Measurements from ENCODE around the gene BLTP3A. TPM values are rescaled to one million over a fixed set of nuclear protein-coding genes. Genes with fewer than 3 reads are reported as not detected.

The BLTP3A gene
- total and polyA plus RNA-seq, 2 of the 8 experiments (the other 6 are each of a cell fraction or from before 2014, with no cell fraction given), result 8.5 to 17.2 TPM

- TF ChIP-seq CHD7 (IDR thresholded peaks at IDR 0.05; ENCODE audit: insufficient replicate concordance, low read length) (no peak), CHD1 (IDR thresholded peaks at IDR 0.05; ENCODE audit: low read depth, low read length) (no peak), SP2 (IDR thresholded peaks at IDR 0.05; ENCODE audit: low read length) (no peak), CHD2 (IDR thresholded peaks at IDR 0.05; ENCODE audit: low read length) (no peak), NANOG (IDR thresholded peaks at IDR 0.05; ENCODE audit: insufficient read depth, low read depth, low read length, poor library complexity, severe bottlenecking) (no peak), RFX5 (IDR thresholded peaks at IDR 0.05; ENCODE audit: borderline replicate concordance, low read depth, low read length) (no peak), HDAC6 (IDR thresholded peaks at IDR 0.05; ENCODE audit: low read depth, low read length) (no peak), SIX5 (IDR thresholded peaks at IDR 0.05; ENCODE audit: low read depth, low read length) (no peak), CREB1 (IDR thresholded peaks at IDR 0.05) (no peak), CBX8 (IDR thresholded peaks at IDR 0.05; ENCODE audit: borderline replicate concordance, low read depth, low read length) (no peak), SUZ12 (IDR thresholded peaks at IDR 0.05; ENCODE audit: low read length) (no peak)
These were observed 48.1 kb upstream of the BLTP3A start (continued) for GRCh38 chr6:34743625-34744293.

Data from H1 (cell line).